GM18526 (cell line): ENCODE results near the gene PPIE.
"Not testable (repeated sequence)": the region's sequence is repeated elsewhere in the genome, so short reads cannot be mapped to it uniquely, and the experiment has no call there.

ENCODE experiments used
- POLR2A ChIP-seq: IDR thresholded peaks from 3 replicates; pipeline ENCODE4 v1.6.1; 2011; ENCODE audit not compliant: insufficient read length; ENCODE audit errors: extremely low read depth

Gene PPIE

GRCh38 chr1:39761557-39762260, 23.0 kb downstream of the PPIE start:
- TF ChIP-seq POLR2A, result no peak

- TF ChIP-seq POLR2A, result no peak
Measured at GRCh38 chr1:39762550-39763540, 24.2 kb downstream of the PPIE start.

GRCh38 chr1:39771022-39771532, 32.4 kb downstream of the PPIE start, which contains the start of gene OXCT2:
Gene OXCT2, minus strand, starts transcription at chr1:39771348. Its CDS starts 93 bp downstream, at chr1:39771255.
- not testable (repeated sequence) for TF ChIP-seq POLR2A

GRCh38 chr1:39776400-39776713, 37.7 kb downstream of the PPIE start:
- no peak for TF ChIP-seq POLR2A

- TF ChIP-seq POLR2A, result no peak
Measured at GRCh38 chr1:39776886-39777285, 38.2 kb downstream of the PPIE start.

GRCh38 chr1:39777306-39777705, 38.6 kb downstream of the PPIE start:
- no peak for TF ChIP-seq POLR2A

GRCh38 chr1:39779137-39779536, 40.5 kb downstream of the PPIE start:
- TF ChIP-seq POLR2A, result no peak

- TF ChIP-seq POLR2A, result no peak
Measured at GRCh38 chr1:39779821-39780220, 41.1 kb downstream of the PPIE start.

- no peak for TF ChIP-seq POLR2A
Measured at GRCh38 chr1:39781349-39781715, 42.6 kb downstream of the PPIE start.

- no peak for TF ChIP-seq POLR2A
Measured at GRCh38 chr1:39782103-39782502, 43.4 kb downstream of the PPIE start.

- no peak for TF ChIP-seq POLR2A
Measured at GRCh38 chr1:39787468-39787867, 48.8 kb downstream of the PPIE start.

- TF ChIP-seq POLR2A, result no peak
Measured at GRCh38 chr1:39788426-39788757, 49.7 kb downstream of the PPIE start.

GRCh38 chr1:39788758-39789570, 50.3 kb downstream of the PPIE start, which contains the start of gene BMP8B:
Gene BMP8B, minus strand, starts transcription at chr1:39788865. Its CDS starts 380 bp downstream, at chr1:39788485.
- no peak for TF ChIP-seq POLR2A

GRCh38 chr1:39789571-39790110, 51.0 kb downstream of the PPIE start:
- no peak for TF ChIP-seq POLR2A

GRCh38 chr1:39791838-39792237, 53.2 kb downstream of the PPIE start:
- TF ChIP-seq POLR2A, result no peak
